Caco-2 (cell line): Measurements from ENCODE around the gene BTF3. TPM values are rescaled to one million over a fixed set of nuclear protein-coding genes. Genes with fewer than 3 reads are reported as not detected.
"Not testable (repeated sequence)": the region's sequence is repeated elsewhere in the genome, so short reads cannot be mapped to it uniquely, and the experiment has no call there.

Experiments used
- BruUV-seq: library from RNA; stranded (reverse); fragments of 400-500 nt; replicated peaks from 2 replicates; lab custom pipeline; 2021; lab: Mats Ljungman, UMichigan
- CTCF ChIA-PET: fragments of 300-600 bp; sonication (Branson Sonifier 250); formaldehyde crosslinking; loops from one replicate; lab custom pipeline; 2022; ENCODE audit warnings: antibody characterized with exemption; lab: Charles Lee
- POLR2A ChIA-PET: fragments of 300-600 bp; sonication (Branson Sonifier 250); formaldehyde crosslinking; loops from one replicate; lab custom pipeline; 2022; ENCODE audit warnings: antibody characterized with exemption; lab: Charles Lee
- DNase-seq, 2 experiments: peaks; one replicate each; pipeline versions ENCODE4 v3.0.0 to v3.0.0-alpha.2; 2020 to 2022
- H3K27me3 ChIP-seq: replicated peaks from 2 replicates; pipeline ENCODE4 v1.6.0; 2011; ENCODE audit warnings: low read length; ENCODE audit not compliant: control insufficient read depth, insufficient read depth
- H3K36me3 ChIP-seq: 2 replicates; pipeline ENCODE4 v1.5.1; 2011; ENCODE audit warnings: low read length; ENCODE audit not compliant: control insufficient read depth, insufficient read depth
- H3K4me1 ChIP-seq: fragments of 250-450 bp; sonication (Bioruptor Pico); 2 replicates; pipeline ENCODE4 v1.5.1; 2020; ENCODE audit warnings: mild to moderate bottlenecking
- H3K4me3 ChIP-seq: 2 replicates; pipeline ENCODE4 v1.5.1; 2011; ENCODE audit warnings: low read depth, mild to moderate bottlenecking, control low read depth, low read length
- H3K9me3 ChIP-seq: fragments of 250-450 bp; sonication (Bioruptor Pico); 2 replicates; pipeline ENCODE4 v1.5.1; 2020; ENCODE audit warnings: mild to moderate bottlenecking, moderate library complexity
- H3K27ac Mint-ChIP-seq: one replicate; pipeline ENCODE4 v1.8.0; 2022; ENCODE audit warnings: mixed read lengths; ENCODE audit not compliant: unreplicated experiment
- H3K27me3 Mint-ChIP-seq: one replicate; pipeline ENCODE4 v1.8.0; 2022; ENCODE audit warnings: mixed read lengths; ENCODE audit not compliant: insufficient read depth, unreplicated experiment
- H3K36me3 Mint-ChIP-seq: one replicate; pipeline ENCODE4 v1.8.0; 2022; ENCODE audit warnings: mild to moderate bottlenecking, mixed read lengths; ENCODE audit not compliant: insufficient read depth, unreplicated experiment
- H3K4me1 Mint-ChIP-seq: one replicate; pipeline ENCODE4 v1.8.0; 2022; ENCODE audit warnings: low read depth, mixed read lengths; ENCODE audit not compliant: unreplicated experiment
- H3K4me3 Mint-ChIP-seq: one replicate; pipeline ENCODE4 v1.8.0; 2022; ENCODE audit warnings: mild to moderate bottlenecking, moderate library complexity, mixed read lengths; ENCODE audit not compliant: unreplicated experiment
- H3K9me3 Mint-ChIP-seq: one replicate; pipeline ENCODE4 v1.8.0; 2022; ENCODE audit warnings: mixed read lengths; ENCODE audit not compliant: unreplicated experiment
- CTCF ChIP-seq, 2 experiments: fragments of 200-600 bp in 1 of 2; IDR thresholded peaks; 1 replicate in 1 of 2; 2 replicates in 1 of 2; pipeline versions ENCODE4 v1.5.1 to v1.8.0; 2011 to 2022; ENCODE audit warnings: antibody characterized with exemption in 1 of 2, control low read depth in 1 of 2, inconsistent platforms in 1 of 2, low read depth in 1 of 2, low read length in 1 of 2, mild to moderate bottlenecking in 1 of 2, moderate library complexity in 1 of 2; ENCODE audit not compliant: insufficient read depth in 1 of 2, severe bottlenecking in 1 of 2, unreplicated experiment in 1 of 2
- intact Hi-C: fragments of 100-400 bp; cut with micrococcal nuclease; formaldehyde crosslinking; loops from one replicate; pipeline ENCODE4 v1.10.0; 2022; ENCODE audit not compliant: unreplicated experiment
- total RNA-seq: library from RNA; stranded (reverse); gene quantifications from 2 replicates; pipeline ENCODE4 v1.2.3, GENCODE V29; 2022

BTF3 gene
- total RNA-seq, 1 experiment from 2014 or later: 653 TPM

- BruUV-seq: no TSS peak
- Mint-ChIP-seq H3K36me3 (peaks cover 43% of the 10 kb centered on the region), H3K9me3 (no peaks in the 10 kb centered on the region), H3K4me3 (no peak overlapping the region), H3K4me1 (peaks cover 8% of the 10 kb centered on the region), H3K27me3 (no peaks in the 10 kb centered on the region), H3K27ac (no peak overlapping the region)
- no peak for DNase-seq
- Histone ChIP-seq H3K4me3 (no peak overlapping the region), H3K4me1 (peaks cover 7% of the 10 kb centered on the region; the same call in 1 of the 2 replicates), H3K9me3 (no peaks in the 10 kb centered on the region), H3K27me3 (no peaks in the 10 kb centered on the region), H3K36me3 (peaks cover 4% of the 10 kb centered on the region)
- ChIA-PET CTCF (no interaction called here), POLR2A (no interaction called here)
- no peak for TF ChIP-seq CTCF (IDR thresholded peaks at IDR 0.05; ENCODE audit: insufficient read depth in 1 of 2, low read depth in 1 of 2, low read length in 1 of 2, severe bottlenecking in 1 of 2, unreplicated experiment in 1 of 2)
- intact Hi-C loops: no loop called here
Measured at GRCh38 chr5:73506459-73506955, 8.3 kb downstream of the BTF3 start.

- H3K4me3 Mint-ChIP-seq: no peak overlapping the region
- Histone ChIP-seq H3K4me3 (no peak overlapping the region), H3K4me1 (peaks cover 7% of the 10 kb centered on the region; the same call in 1 of the 2 replicates), H3K27me3 (no peaks in the 10 kb centered on the region), H3K36me3 (peaks cover 4% of the 10 kb centered on the region), H3K9me3 (no peaks in the 10 kb centered on the region)
- peaks cover 38% of the 10 kb centered on the region for H3K36me3 Mint-ChIP-seq
- H3K27ac Mint-ChIP-seq: no peak overlapping the region
- peaks cover 8% of the 10 kb centered on the region for H3K4me1 Mint-ChIP-seq
- BruUV-seq: no TSS peak
- TF ChIP-seq CTCF (IDR thresholded peaks at IDR 0.05; ENCODE audit: insufficient read depth in 1 of 2, low read depth in 1 of 2, low read length in 1 of 2, severe bottlenecking in 1 of 2, unreplicated experiment in 1 of 2): no peak
- intact Hi-C loops: no loop called here
- H3K27me3 Mint-ChIP-seq: no peaks in the 10 kb centered on the region
- CTCF ChIA-PET: no interaction called here
- POLR2A ChIA-PET: no interaction called here
- no peaks in the 10 kb centered on the region for H3K9me3 Mint-ChIP-seq
- DNase-seq: no peak
Measured at GRCh38 chr5:73507062-73507461, 8.8 kb downstream of the BTF3 start.

- H3K4me1 ChIP-seq, H3K27me3 ChIP-seq, H3K9me3 ChIP-seq, H3K4me3 ChIP-seq, H3K36me3 ChIP-seq, H3K9me3 Mint-ChIP-seq, intact Hi-C loops, H3K27ac Mint-ChIP-seq, BruUV-seq, H3K4me1 Mint-ChIP-seq, POLR2A ChIA-PET, H3K27me3 Mint-ChIP-seq, H3K4me3 Mint-ChIP-seq, DNase-seq: not testable (repeated sequence)
- CTCF ChIA-PET: interaction anchor here (1.1 kb wide), 1 partner anchor 11 kb away, joined by 3 read pairs; no protein-coding TSS in a partner anchor
- peaks cover 23% of the 10 kb centered on the region for H3K36me3 Mint-ChIP-seq
Measured at GRCh38 chr5:73508521-73508920, 10.3 kb downstream of the BTF3 start.
